MM.1S (cell line): ENCODE results near the gene LOX.

Source experiments
- CTCF ChIP-seq: fragments of 300-600 bp; sonication (generic); IDR thresholded peaks from 2 replicates; pipeline ENCODE4 v1.5.1; 2016; ENCODE audit warnings: antibody characterized with exemption, low read length, mixed read lengths
- EZH2 ChIP-seq: fragments of 300-600 bp; sonication (generic); optimal IDR thresholded peaks from 2 replicates; pipeline ENCODE3; 2017; ENCODE audit warnings: low read depth, mild to moderate bottlenecking, antibody characterized with exemption, low read length, mixed read lengths
- EZH2phosphoT487 ChIP-seq: fragments of 300-600 bp; sonication (generic); IDR thresholded peaks from 2 replicates; pipeline ENCODE4 v1.6.1; 2018; ENCODE audit warnings: antibody characterized with exemption, low read length

GRCh38 chr5:122120957-122121356, 42.9 kb upstream of the LOX start:
- no peak for TF ChIP-seq CTCF
- no peak for TF ChIP-seq EZH2
- TF ChIP-seq EZH2phosphoT487, result no peak
